Measurements from ENCODE around the gene P4HB.

DNA sequence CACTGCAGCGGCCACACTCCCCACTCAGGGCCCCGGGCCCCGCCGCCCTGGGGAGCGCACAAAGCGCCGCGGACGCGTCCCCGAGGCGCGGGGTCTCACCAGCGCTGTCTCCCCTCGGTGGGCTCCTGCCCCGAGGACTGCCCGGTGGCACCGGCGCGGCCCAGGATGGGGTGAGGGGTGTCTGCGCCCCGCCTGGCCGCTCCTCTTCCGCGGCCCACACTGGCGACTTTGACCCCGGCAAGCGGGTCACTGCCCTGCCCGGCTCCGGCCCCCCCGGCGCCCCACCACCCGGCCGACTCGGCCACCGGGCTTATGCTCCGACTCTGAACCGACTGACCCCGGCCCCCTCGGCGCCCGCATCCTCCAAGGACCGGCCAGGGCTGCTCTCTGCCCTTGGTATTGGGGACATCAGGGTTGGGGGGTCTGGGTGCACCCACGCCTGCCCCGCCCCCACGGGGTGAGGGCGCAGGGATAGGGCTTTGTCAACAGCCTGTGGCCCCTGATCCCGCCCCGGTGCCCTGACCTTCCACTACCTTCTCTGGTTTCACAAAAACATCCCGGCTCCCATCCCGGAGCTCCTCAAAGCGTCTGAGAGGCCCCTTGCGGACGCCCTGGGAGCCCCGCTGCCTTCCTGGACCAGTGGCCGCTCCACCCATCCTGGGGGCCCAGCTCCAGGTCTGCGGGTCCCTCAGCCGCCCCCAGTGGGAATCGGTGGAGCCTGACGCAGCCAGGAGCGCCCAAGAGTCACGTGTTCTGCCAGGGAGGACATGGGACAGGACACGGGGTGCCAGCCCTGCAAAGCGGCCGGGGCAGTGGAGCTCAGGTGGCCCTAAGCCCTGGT lies 55.6 kb downstream of the P4HB start:
- no peak for TF ChIP-seq POLR2AphosphoS5 (IDR thresholded peaks at IDR 0.05)
- TF ChIP-seq CTCF (IDR thresholded peaks at IDR 0.05) = no peak
- TF ChIP-seq POLR2A (IDR thresholded peaks at IDR 0.05) = no peak
